ENCODE data around the gene RNF13. TPM values are rescaled to one million over a fixed set of nuclear protein-coding genes. Genes with fewer than 3 reads are reported as not detected.

Gene RNF13
- total RNA-seq, 1 donor from 2014 or later, result 27.1 TPM

DNA sequence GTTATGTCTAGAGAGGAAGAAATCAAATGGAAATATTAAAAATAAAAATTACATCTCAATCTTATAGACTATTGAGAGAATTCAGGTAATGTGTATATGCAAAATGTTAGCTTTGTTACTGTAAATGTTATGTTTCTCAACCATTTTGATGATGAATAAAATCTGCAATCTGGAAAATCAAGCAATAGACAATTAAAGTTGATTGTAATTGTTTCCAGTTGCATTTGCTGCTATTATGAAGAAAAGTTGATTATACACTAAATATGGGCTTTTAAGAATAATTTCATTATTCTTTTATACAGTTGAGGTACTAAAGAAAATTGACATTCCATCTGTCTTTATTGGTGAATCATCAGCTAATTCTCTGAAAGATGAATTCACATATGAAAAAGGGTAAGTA is 88.8 kb downstream of the RNF13 start:
- no peak for DNase-seq (ENCODE audit: low read depth)
- H3K4me3 ChIP-seq (ENCODE audit: low read depth, low read length), result no peak overlapping the region
- TF ChIP-seq CTCF (conservative IDR thresholded peaks at IDR 0.05; ENCODE audit: low read depth, low read length), result no peak

GRCh38 chr3:149902498-149903139 is 89.6 kb downstream of the RNF13 start:
- no peak for TF ChIP-seq CTCF (conservative IDR thresholded peaks at IDR 0.05; ENCODE audit: low read depth, low read length)

GRCh38 chr3:149906036-149906435 is 93.0 kb downstream of the RNF13 start:
- no peak for TF ChIP-seq CTCF (conservative IDR thresholded peaks at IDR 0.05; ENCODE audit: low read depth, low read length)
- H3K4me3 ChIP-seq (ENCODE audit: low read depth, low read length), result no peak overlapping the region
- DNase-seq (ENCODE audit: low read depth), result no peak

More at GRCh38 chr3:149902498-149903139, 89.6 kb downstream of the RNF13 start:
- no peak for DNase-seq (ENCODE audit: low read depth)
- H3K4me3 ChIP-seq (ENCODE audit: low read depth, low read length), result no peak overlapping the region

DNA sequence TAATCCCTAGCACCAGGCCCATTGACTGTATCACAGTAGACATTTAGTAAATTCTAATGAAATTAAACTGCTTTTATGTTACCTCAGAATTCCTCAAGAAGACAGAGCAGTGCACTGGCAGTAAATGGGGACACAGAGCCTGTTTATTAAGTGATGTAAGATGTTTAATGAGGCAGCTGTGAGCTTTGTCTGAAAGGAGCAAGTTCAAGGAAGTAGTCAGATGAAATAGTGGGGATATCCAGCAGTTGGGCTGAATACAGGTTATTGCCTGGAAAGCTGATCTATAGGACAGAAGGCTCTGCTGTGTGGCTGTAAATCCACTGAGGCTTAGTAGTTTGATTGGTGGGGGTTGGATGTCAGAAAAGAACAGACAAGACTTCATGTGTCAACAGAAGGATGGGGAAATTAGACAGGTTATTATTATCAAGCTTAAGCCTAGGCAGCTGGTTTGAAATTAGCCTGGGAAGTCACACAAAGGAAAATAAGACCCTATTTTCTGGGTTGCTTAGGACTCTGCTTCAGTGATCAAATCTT is 95.5 kb downstream of the RNF13 start:
- DNase-seq (ENCODE audit: low read depth), result no peak
- H3K4me3 ChIP-seq (ENCODE audit: low read depth, low read length), result no peak overlapping the region
- TF ChIP-seq CTCF (conservative IDR thresholded peaks at IDR 0.05; ENCODE audit: low read depth, low read length), result no peak

- DNase-seq (ENCODE audit: low read depth), result no peak
- no peak for TF ChIP-seq CTCF (conservative IDR thresholded peaks at IDR 0.05; ENCODE audit: low read depth, low read length)
- H3K4me3 ChIP-seq (ENCODE audit: low read depth, low read length), result no peak overlapping the region
Measured at GRCh38 chr3:149909923-149910322, 96.9 kb downstream of the RNF13 start.

GRCh38 chr3:149917124-149917667 is 104.2 kb downstream of the RNF13 start:
- no peak for TF ChIP-seq CTCF (conservative IDR thresholded peaks at IDR 0.05; ENCODE audit: low read depth, low read length)
- no peak for DNase-seq (ENCODE audit: low read depth)
- no peak overlapping the region for H3K4me3 ChIP-seq (ENCODE audit: low read depth, low read length)

DNA sequence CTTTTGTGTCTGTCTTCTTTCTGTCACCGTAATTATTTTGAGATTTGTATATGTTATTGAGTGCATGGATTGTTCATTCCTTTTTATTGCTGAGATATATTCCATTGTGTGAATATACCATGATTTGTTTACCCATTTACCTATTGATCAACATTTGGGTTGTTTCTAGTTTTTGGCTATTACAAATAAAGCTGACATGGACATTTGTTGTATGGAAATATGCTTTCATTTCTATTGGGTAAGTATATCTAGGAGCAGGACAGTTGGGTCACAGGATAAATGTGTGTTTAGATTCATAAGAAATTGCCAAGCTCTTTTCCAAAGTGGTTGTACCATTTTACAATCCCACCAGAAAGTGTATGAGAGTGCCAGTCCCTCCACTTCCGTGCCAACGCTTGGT is 106.5 kb downstream of the RNF13 start:
- no peak for TF ChIP-seq CTCF (conservative IDR thresholded peaks at IDR 0.05; ENCODE audit: low read depth, low read length)
- no peak for DNase-seq (ENCODE audit: low read depth)
- H3K4me3 ChIP-seq (ENCODE audit: low read depth, low read length), result no peak overlapping the region

All from epithelial cell of proximal tubule (primary cell).